ENCODE data around the gene JMJD7.

- TF ChIP-seq CTCF (IDR thresholded peaks at IDR 0.05) (no peak), POLR2A (IDR thresholded peaks at IDR 0.05) (no peak)
Observed at GRCh38 chr15:41884458-41884857, 56.6 kb downstream of the JMJD7 start.
